Fibroblast of pulmonary artery (primary cell): ENCODE results near the gene TCF7.

Experiments
- DNase-seq: peaks from one replicate; pipeline ENCODE4 v3.0.0-alpha.2; 2010; ENCODE audit warnings: low read depth
- H3K4me3 ChIP-seq: replicated peaks from 2 replicates; pipeline ENCODE4 v1.5.1; 2011; ENCODE audit warnings: low read depth, mild to moderate bottlenecking, control low read depth, low read length, moderate library complexity
- TF ChIP-seq, protein P1 (sequence below): IDR thresholded peaks from 2 replicates; pipeline ENCODE4 v1.5.1; 2011; ENCODE audit warnings: mild to moderate bottlenecking, control low read depth, low read length, inconsistent platforms; ENCODE audit errors: missing control alignments

Gene TCF7

DNA sequence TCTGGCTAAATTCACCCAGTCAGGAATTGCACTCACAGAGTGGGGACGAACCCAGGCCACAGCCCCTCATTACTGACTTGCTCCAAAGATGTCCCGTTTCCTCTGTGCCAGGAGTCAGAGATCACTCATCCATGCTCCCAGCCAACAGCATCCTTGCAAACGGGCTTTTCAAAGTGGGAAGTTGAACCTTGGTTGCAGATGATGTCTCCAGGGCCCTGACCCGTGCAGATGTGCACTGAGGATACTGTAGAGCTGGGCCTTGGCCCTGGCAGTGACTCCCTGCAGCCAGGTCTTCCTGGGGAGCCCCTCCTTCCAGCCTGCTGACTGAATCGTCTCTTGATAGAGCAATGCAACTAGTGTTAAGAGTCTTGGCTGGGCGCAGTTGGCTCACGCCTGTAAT is 22.3 kb downstream of the TCF7 start:
- TF ChIP-seq, protein P1, sequence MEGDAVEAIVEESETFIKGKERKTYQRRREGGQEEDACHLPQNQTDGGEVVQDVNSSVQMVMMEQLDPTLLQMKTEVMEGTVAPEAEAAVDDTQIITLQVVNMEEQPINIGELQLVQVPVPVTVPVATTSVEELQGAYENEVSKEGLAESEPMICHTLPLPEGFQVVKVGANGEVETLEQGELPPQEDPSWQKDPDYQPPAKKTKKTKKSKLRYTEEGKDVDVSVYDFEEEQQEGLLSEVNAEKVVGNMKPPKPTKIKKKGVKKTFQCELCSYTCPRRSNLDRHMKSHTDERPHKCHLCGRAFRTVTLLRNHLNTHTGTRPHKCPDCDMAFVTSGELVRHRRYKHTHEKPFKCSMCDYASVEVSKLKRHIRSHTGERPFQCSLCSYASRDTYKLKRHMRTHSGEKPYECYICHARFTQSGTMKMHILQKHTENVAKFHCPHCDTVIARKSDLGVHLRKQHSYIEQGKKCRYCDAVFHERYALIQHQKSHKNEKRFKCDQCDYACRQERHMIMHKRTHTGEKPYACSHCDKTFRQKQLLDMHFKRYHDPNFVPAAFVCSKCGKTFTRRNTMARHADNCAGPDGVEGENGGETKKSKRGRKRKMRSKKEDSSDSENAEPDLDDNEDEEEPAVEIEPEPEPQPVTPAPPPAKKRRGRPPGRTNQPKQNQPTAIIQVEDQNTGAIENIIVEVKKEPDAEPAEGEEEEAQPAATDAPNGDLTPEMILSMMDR = no peak
- no peak overlapping the region for H3K4me3 ChIP-seq
- DNase-seq = no peak

DNA sequence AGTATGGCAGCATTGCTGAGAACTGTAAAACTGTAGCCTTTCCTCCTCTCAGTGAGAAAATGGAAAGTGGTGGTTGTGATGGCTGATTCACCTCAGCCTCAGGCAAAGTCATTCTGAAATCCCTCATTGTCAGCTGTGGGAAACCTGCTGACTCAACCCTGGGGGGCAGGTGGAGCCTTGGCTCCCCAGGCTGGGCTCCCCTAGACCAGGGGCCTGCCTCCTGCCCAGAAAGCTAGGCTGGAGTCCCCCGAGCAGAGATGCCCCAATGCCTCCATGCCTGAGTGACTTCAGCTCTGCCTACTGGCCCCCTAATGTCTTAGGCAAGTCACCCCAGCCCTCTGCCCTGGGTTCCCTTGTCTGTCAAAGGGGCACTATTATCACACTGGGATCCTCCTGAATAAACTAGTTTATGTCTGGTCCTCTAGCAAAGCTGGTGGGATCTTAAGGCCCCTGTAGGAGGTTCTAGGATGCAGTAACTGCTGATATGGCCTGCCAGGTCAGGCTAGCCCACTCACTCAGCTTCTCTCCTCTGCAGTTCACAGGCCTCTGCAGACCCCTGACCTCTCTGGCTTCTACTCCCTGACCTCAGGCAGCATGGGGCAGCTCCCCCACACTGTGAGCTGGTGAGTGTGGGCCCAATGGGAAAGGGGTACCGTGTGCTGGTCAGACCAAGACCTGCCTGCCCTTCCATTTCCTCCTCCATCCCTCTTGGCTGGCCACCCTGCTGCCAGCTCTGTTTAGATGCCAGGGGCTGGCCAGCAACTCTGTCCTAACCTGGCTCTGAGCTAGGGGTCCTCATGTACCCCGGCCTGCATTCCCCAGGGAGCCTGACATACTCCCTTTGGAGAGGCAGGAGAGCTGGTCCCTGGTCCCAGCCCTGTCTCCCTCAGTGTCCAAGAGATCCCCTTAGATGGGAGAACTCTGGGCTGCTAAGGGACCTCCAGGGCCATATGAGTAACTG is 24.2 kb downstream of the TCF7 start:
- TF ChIP-seq, protein P1 = no peak
- no peak overlapping the region for H3K4me3 ChIP-seq
- no peak for DNase-seq

DNA sequence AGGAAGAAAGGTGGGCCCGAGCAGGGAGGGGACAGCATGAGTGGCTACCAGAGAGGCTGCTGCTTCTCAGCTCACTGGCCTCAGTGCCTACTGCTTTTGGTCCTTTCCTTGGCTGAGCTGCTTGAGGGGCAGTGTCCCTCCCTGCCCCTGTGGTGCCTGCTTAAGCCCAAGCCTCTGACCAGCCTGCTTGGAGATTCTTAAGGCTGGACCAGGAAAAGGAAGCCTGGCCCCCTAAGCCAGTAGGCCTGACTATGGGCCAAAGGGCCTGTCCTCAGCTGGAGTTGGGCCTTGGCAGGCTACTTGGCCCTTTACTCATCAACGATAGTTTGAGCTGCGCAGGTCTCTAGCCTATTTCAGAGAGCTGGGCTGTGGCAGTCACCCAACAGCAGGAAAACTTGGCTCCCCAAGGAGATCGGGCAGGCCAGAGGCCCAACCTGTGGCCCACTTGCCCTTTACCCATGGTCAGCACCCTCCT is 24.9 kb downstream of the TCF7 start:
- no peak for DNase-seq
- H3K4me3 ChIP-seq = no peak overlapping the region

DNA sequence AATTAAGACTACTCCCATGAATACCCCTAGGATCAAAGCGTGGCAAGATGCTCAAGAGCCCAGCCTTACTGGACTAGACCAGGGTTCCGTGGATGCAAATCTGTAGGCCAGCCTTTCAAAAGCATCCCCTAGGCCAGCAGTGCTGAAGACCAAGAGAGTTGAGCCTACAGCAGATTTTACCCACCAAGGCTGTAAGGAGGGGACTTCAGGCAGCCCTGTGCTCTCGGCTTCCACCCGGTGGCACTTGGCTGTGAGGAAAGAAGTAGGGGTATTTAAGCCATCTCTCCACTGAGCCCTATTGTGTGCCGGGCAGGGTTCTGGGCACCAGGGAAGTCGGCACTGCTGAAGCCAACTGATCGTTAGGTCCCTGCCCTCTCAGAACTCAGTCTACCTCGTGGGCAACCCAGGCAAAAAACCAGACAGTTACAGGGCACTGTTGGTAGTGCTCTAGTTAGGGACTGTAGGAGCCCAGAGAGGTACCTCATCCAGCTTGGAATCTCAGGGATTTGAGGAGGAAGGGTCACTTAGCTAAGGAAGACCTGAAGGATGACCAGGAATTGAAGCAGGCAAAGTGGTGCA is 25.5 kb downstream of the TCF7 start:
- H3K4me3 ChIP-seq = no peak overlapping the region
- TF ChIP-seq, protein P1 = no peak
- no peak for DNase-seq

More for the DNA sequence above, 24.9 kb downstream of the TCF7 start:
- TF ChIP-seq, protein P1 = no peak

DNA sequence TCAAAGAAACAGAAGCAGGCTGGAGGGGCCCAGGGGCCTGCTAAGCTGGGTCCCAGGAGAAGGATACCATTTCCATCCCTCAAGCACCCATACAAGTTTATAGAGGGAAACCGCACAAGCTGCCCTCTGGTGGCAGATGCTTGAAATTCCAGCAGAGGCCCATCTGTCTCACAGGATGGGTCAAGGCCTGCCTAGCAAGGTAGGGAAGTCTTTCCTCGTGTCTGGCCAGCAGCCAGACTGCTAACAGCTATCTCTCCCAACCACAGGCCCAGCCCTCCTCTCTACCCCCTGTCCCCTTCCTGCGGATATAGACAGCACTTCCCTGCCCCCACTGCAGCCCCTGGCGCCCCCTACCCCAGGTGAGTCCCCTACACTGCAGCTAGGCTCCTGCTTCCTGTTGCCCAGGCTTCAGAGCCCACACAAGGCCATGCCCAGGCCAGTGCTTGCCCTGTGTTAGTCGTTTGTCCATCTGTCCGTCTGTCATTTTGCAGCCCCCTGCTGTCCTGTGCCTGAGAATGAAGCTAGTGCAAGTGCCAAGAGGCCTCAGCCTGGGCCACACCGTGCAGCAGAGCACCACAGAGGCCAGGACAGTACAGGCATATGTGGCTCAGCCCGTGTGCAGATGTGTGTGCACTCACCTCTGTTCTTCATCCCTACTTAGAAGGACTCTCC is 26.2 kb downstream of the TCF7 start:
- H3K4me3 ChIP-seq = no peak overlapping the region
- TF ChIP-seq, protein P1 = peak; percentile 85
- DNase-seq = peak; percentile 80

DNA sequence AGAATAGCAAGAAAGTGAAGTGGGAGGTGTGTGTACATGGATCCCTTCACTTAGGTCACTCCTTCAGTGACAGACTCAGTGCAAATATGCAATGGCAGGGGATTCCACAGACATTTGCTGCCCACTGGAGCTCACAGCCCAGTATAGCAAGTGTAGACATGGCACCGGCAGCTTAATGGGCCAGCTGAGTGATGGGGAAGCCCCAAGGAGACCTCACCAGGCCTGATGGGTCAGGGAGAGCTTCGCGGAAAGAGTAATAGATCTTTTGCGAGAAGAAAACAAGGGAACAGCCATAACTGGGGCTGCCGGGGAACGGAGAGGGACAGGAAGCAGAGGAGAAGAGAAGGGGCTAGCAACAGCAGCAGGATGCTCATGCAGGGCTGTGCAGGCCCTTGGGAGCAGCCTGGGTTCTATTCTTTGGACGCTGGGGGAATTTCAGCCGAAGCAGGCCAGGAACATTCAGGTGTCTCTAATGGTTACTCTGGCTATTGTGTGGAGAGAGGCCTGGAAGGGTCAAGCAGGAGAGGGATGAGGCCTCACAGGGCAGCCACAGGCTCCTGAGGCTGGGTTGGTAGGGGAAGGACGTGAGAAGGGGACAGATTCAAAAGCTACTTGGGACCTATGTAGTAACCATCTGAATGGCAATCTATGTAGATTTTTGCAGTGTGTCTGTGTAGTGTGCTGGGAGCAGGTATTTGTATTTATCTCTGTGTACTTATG is 27.0 kb downstream of the TCF7 start:
- TF ChIP-seq, protein P1 = peak; percentile 7
- H3K4me3 ChIP-seq = no peak overlapping the region
- no peak for DNase-seq
